WI38 (cell line): ENCODE results near the gene FREM1.

Experiments used
- H3K4me3 ChIP-seq: 2 replicates; pipeline ENCODE4 v1.5.1; 2011; ENCODE audit warnings: low read depth, mild to moderate bottlenecking, control low read depth, low read length
- CTCF ChIP-seq: IDR thresholded peaks from 2 replicates; pipeline ENCODE4 v1.5.1; 2012; ENCODE audit warnings: low read depth, mild to moderate bottlenecking, control low read depth, low read length

FREM1 gene

GRCh38 chr9:14937216-14937615, 27.0 kb upstream of the FREM1 start:
- H3K4me3 ChIP-seq, result no peak overlapping the region
- no peak for TF ChIP-seq CTCF

DNA sequence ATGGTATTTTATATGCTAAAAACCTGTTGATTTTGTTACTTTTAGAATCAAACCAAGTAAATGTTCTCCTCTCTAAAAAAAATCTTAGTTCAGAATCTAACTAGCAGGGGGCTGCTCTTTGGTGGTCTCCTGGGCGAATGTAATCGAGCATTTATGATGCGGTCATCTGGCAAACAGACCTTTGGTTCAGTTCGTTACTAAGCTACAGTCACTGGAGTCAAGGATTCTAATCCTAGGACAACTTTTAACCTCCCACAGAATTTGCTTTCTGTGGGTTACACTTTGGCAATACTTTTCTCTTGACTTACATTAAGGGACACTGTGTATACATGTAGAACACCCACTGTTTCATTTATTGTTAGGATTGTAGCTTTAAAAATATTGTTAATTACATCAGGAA, 26.3 kb upstream of the FREM1 start:
- no peak for TF ChIP-seq CTCF
- H3K4me3 ChIP-seq, result no peak overlapping the region

DNA sequence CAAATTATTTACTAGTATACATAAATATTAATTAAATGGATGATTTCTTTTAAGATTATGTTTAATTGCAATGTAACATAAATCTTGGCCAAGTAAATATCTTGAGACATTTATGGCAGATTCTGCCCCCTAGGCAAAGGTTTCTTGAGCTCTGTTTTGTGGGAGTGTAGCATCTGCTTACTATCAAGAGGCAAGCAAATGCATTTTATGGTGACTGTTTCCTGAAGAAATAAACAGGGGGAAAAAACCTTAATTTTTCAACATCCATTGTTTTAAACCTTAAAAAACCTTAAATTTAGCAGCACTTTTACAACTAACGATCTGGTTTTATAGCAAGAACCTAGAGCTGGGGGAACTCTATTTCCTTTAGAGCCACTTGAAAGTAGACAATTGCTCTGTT, 25.7 kb upstream of the FREM1 start:
- no peak for TF ChIP-seq CTCF
- no peak overlapping the region for H3K4me3 ChIP-seq

GRCh38 chr9:14935106-14935751, 25.0 kb upstream of the FREM1 start:
- H3K4me3 ChIP-seq, result no peak overlapping the region
- TF ChIP-seq CTCF, result no peak

DNA sequence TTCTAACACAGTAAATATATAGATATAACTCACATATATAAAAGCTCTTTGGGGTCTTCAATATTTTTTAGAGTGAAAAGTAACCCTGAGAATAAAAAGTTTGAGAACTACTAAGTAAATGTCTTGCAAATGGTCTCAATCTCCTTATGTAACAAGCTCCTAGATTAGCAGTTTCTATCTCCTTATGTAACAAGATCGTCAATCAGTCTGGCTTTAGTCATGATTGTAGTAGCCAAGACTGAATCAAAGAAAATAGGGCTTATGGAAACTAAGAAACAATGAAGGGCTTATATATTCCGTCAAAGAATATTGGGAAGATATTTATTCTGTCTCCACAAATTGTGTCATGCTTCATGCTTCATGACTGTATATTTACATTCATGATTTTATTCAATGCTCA, 22.4 kb upstream of the FREM1 start:
- H3K4me3 ChIP-seq, result no peak overlapping the region
- no peak for TF ChIP-seq CTCF

GRCh38 chr9:14932231-14932630, 22.0 kb upstream of the FREM1 start:
- H3K4me3 ChIP-seq, result no peak overlapping the region
- TF ChIP-seq CTCF, result no peak

- TF ChIP-seq CTCF, result no peak
- H3K4me3 ChIP-seq, result no peak overlapping the region
These were observed 16.9 kb upstream of the FREM1 start for GRCh38 chr9:14926941-14927624.
